ENCODE data around the gene ITGA6. TPM values are rescaled to one million over a fixed set of nuclear protein-coding genes. Genes with fewer than 3 reads are reported as not detected.

The ITGA6 gene
- total RNA-seq, 1 experiment from 2014 or later: 27.8 TPM

GRCh38 chr2:172412984-172413492 is 14.3 kb upstream of the ITGA6 start:
- peaks cover 2% of the 10 kb centered on the region for H3K9me3 Mint-ChIP-seq (ENCODE audit: unreplicated experiment)

GRCh38 chr2:172415157-172415864 is 12.1 kb upstream of the ITGA6 start:
- Histone ChIP-seq H3K27me3 (replicated peaks; ENCODE audit: control insufficient read depth, insufficient read depth, low read length) (no peaks in the 10 kb centered on the region), H3K36me3 (ENCODE audit: control insufficient read depth, insufficient read depth, low read length) (no peaks in the 10 kb centered on the region), H3K9me3 (no peaks in the 10 kb centered on the region), H3K4me3 (ENCODE audit: low read depth, low read length) (no peak overlapping the region), H3K4me1 (no peaks in the 10 kb centered on the region)
- Mint-ChIP-seq H3K9me3 (ENCODE audit: unreplicated experiment) (peaks cover 17% of the 10 kb centered on the region), H3K27ac (ENCODE audit: unreplicated experiment) (no peak overlapping the region), H3K27me3 (ENCODE audit: insufficient read depth, unreplicated experiment) (no peaks in the 10 kb centered on the region), H3K4me3 (ENCODE audit: unreplicated experiment) (no peak overlapping the region), H3K36me3 (ENCODE audit: insufficient read depth, unreplicated experiment) (no peaks in the 10 kb centered on the region), H3K4me1 (ENCODE audit: low read depth, unreplicated experiment) (no peaks in the 10 kb centered on the region)
- CTCF ChIA-PET: no interaction called here
- no peak for DNase-seq
- POLR2A ChIA-PET: no interaction called here
- BruUV-seq (replicated peaks): no TSS peak
- no peak for TF ChIP-seq CTCF (IDR thresholded peaks at IDR 0.05; ENCODE audit: insufficient read depth in 1 of 2, low read depth in 1 of 2, low read length in 1 of 2, severe bottlenecking in 1 of 2, unreplicated experiment in 1 of 2)
- intact Hi-C loops (cut with micrococcal nuclease; ENCODE audit: unreplicated experiment): no loop called here

More at GRCh38 chr2:172412984-172413492, 14.3 kb upstream of the ITGA6 start:
- Histone ChIP-seq H3K9me3 (no peaks in the 10 kb centered on the region), H3K4me1 (no peaks in the 10 kb centered on the region), H3K4me3 (ENCODE audit: low read depth, low read length) (no peak overlapping the region), H3K27me3 (replicated peaks; ENCODE audit: control insufficient read depth, insufficient read depth, low read length) (no peaks in the 10 kb centered on the region), H3K36me3 (ENCODE audit: control insufficient read depth, insufficient read depth, low read length) (no peaks in the 10 kb centered on the region)
- H3K36me3 Mint-ChIP-seq (ENCODE audit: insufficient read depth, unreplicated experiment): no peaks in the 10 kb centered on the region
- ChIA-PET CTCF (no interaction called here), POLR2A (no interaction called here)
- intact Hi-C loops (cut with micrococcal nuclease; ENCODE audit: unreplicated experiment): no loop called here
- peaks cover 3% of the 10 kb centered on the region for H3K27me3 Mint-ChIP-seq (ENCODE audit: insufficient read depth, unreplicated experiment)
- no peak for TF ChIP-seq CTCF (IDR thresholded peaks at IDR 0.05; ENCODE audit: insufficient read depth in 1 of 2, low read depth in 1 of 2, low read length in 1 of 2, severe bottlenecking in 1 of 2, unreplicated experiment in 1 of 2)
- BruUV-seq (replicated peaks): no TSS peak
- H3K4me1 Mint-ChIP-seq (ENCODE audit: low read depth, unreplicated experiment): no peaks in the 10 kb centered on the region
- DNase-seq: no peak
- no peak overlapping the region for H3K27ac Mint-ChIP-seq (ENCODE audit: unreplicated experiment)
- H3K4me3 Mint-ChIP-seq (ENCODE audit: unreplicated experiment): no peak overlapping the region

GRCh38 chr2:172415865-172416183 is 11.6 kb upstream of the ITGA6 start:
- CTCF ChIA-PET: no interaction called here
- Mint-ChIP-seq H3K4me1 (ENCODE audit: low read depth, unreplicated experiment) (no peaks in the 10 kb centered on the region), H3K9me3 (ENCODE audit: unreplicated experiment) (peaks cover 17% of the 10 kb centered on the region), H3K27me3 (ENCODE audit: insufficient read depth, unreplicated experiment) (no peaks in the 10 kb centered on the region), H3K4me3 (ENCODE audit: unreplicated experiment) (no peak overlapping the region), H3K36me3 (ENCODE audit: insufficient read depth, unreplicated experiment) (no peaks in the 10 kb centered on the region), H3K27ac (ENCODE audit: unreplicated experiment) (no peak overlapping the region)
- intact Hi-C loops (cut with micrococcal nuclease; ENCODE audit: unreplicated experiment): no loop called here
- no peaks in the 10 kb centered on the region for H3K4me1 ChIP-seq
- no peaks in the 10 kb centered on the region for H3K27me3 ChIP-seq (replicated peaks; ENCODE audit: control insufficient read depth, insufficient read depth, low read length)
- H3K9me3 ChIP-seq: no peaks in the 10 kb centered on the region
- H3K36me3 ChIP-seq (ENCODE audit: control insufficient read depth, insufficient read depth, low read length): no peaks in the 10 kb centered on the region
- BruUV-seq (replicated peaks): no TSS peak
- POLR2A ChIA-PET: interaction anchor here (0.6 kb wide), 1 partner anchor 11 kb away, joined by 4 read pairs; the partner anchor contains the start of gene ITGA6
- H3K4me3 ChIP-seq (ENCODE audit: low read depth, low read length): no peak overlapping the region
- TF ChIP-seq CTCF (IDR thresholded peaks at IDR 0.05; ENCODE audit: insufficient read depth in 1 of 2, low read depth in 1 of 2, low read length in 1 of 2, severe bottlenecking in 1 of 2, unreplicated experiment in 1 of 2): no peak
- no peak for DNase-seq
